ENCODE results near the gene CENATAC.
"Not testable (repeated sequence)": the region's sequence is repeated elsewhere in the genome, so short reads cannot be mapped to it uniquely, and the experiment has no call there.

The CENATAC gene

DNA sequence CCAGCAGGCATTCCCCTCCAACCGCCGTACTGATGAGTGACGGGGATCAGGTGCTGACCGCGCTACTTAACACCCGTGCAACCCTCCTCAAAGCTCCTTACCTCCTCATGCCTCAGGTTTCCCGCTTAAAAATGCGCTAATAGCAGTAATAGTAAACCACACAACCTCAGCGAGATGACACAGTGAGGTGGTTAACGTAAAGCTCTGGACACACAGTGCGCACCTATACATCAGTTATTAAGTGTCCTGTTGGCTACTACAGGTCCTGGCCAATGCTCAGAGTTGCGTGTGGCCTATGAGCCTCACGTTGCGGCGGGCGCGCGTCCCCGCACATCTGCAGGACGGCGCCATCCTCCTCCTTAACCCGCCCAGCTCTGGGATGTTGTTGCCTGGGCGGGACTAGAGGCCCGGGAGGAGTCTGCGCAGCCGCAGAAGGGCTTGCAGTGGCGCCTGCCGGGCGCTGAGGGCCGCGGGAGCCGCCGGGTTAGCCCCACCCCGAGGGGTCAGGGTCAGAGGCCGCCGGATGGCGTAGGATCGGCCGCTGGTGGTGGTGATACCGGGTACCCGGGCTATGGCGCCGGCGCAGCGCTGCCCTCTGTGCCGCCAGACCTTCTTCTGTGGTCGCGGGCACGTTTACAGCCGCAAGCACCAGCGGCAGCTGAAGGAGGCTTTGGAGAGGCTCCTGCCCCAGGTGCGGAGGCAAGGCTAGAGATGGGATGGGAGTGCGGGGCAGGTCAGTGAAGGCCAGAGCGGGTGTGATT, at the start of gene CENATAC:
CENATAC (plus strand) TSS at position 512 of the 761 bp plus-strand sequence; CDS start at position 572, 60 bp downstream.
- peak; percentile 99 for DNase-seq

- DNase-seq = no peak
Measured at GRCh38 chr11:118953265-118953664, 44.7 kb upstream of the CENATAC start.

- not testable (repeated sequence) for DNase-seq
Measured at GRCh38 chr11:118953976-118954375, 44.0 kb upstream of the CENATAC start.

DNA sequence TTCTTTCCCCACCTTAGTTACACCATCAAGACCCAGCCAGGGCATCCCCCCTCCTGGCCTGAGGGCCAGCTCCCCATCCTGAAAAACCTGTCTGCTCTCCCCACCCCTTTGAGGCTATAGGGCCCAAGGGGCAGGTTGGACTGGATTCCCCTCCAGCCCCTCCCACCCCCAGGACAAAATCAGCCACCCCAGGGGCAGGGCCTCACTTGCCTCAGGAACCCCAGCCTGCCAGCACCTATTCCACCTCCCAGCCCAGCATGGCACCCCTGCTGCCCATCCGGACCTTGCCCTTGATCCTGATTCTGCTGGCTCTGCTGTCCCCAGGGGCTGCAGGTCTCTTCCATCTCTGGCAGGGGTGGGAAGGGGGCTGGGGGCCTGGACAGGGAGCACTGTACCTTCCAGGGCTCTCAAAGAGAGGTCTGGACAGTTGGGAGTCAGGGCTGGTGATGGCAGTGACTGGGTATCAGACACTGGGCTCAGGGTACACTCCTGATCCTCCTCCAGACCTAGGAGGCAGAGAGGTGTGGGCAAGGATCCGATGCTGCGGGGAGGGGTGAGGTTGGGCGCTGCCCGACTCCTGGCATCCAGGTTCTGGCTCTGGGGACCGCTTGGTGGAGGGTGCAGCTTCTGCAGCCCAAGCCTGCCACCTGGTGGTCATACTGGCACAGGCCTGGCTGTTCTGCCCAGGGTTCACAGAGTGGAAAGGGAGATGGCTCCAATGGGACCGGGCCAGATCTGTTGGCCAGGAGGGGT, 41.7 kb upstream of the CENATAC start, which contains the start of gene UPK2:
UPK2 (plus strand) TSS at position 205 of the 753 bp plus-strand sequence; CDS start at position 258, 53 bp downstream.
- DNase-seq = peak; percentile 66

DNA sequence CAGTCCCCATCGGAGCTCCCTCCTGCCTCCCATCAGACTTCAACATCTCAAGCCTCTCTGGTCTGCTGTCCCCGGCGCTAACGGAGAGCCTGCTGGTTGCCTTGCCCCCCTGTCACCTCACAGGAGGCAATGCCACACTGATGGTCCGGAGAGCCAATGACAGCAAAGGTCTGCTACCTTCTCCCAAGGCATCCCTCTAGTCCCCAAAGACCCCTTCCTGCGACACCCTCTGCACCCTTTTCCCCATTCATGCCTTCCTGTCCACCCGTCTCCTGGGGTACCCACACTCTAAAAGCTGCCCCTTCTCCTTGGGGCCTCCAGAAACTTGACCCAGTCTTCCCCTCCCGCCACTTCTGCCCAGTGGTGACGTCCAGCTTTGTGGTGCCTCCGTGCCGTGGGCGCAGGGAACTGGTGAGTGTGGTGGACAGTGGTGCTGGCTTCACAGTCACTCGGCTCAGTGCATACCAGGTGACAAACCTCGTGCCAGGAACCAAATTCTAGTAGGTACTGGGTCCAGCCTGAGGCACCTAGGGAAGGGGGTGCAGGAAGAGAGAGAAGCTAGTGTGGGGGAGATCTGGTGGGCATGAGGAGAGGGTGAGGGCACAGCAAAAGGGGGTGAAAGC, 41.0 kb upstream of the CENATAC start:
- no peak for DNase-seq

DNA sequence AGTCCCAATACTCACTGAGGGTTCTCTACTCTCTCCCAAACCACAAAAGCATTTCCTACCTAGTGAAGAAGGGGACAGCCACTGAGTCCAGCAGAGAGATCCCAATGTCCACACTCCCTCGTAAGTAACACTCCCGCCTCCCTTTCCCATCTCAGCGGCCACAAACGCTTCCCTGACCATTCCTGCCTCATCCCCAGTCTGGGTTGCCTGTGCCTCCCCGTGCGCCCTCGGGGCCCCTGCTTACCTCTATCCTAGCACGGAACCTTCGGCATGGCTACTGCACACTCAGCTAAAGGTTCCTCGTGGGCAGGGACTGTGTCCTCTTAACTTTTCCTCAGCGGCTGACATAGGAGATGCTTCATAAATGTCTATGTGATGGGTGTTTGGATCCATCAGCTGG, 40.4 kb upstream of the CENATAC start:
- no peak for DNase-seq

- no peak for DNase-seq
Measured at GRCh38 chr11:118957968-118958367, 40.0 kb upstream of the CENATAC start.

DNA sequence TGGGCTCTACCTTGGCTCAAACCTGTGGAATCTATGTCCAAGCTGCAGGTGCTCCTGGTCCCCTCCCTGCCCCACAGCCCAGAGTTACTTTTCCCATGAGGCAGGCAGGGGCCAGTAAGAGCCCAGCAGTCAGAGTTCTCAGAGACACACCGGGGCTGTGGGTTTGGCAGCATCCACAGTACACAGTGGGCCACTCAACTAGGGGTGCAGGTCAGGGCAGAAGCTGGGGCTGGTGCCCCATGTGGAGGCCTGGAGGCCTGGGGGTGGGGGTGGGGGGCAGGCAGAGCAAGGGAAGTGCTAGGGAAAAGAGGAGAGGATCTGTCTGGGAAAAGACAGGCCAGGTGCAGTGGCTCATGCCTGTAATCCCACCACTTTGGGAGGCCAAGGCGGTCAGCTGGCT, 39.4 kb upstream of the CENATAC start:
- DNase-seq = no peak

DNA sequence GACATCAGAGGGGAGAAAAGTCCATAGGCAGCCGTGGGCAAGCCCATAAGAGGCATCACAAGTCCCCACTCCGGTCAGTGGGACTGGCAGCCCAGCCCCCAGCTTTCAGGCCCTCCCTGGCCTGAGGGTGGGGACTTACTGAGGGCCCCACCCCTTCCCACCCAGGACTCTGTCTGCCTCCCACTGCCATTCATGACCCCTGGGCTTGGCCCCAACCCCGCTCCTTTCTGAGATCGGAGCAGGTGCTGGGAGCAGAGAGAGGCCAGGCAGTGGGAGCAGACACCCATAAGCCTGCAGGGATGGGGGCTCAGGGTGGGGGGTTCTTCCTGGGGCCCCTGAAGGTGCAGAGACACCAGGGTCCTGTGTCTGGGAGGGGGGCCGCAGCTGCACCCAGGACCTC, 36.7 kb upstream of the CENATAC start:
- DNase-seq = no peak

GRCh38 chr11:118961591-118961990, 36.3 kb upstream of the CENATAC start:
- DNase-seq = no peak

- DNase-seq = not testable (repeated sequence)
Measured at GRCh38 chr11:118969508-118969907, 28.4 kb upstream of the CENATAC start.

GRCh38 chr11:118971646-118972045, 26.3 kb upstream of the CENATAC start, which contains the start of gene FOXR1:
FOXR1 (plus strand) TSS chr11:118971761; CDS start chr11:118971932, 171 bp downstream.
- no peak for DNase-seq

GRCh38 chr11:118973985-118974384, 24.0 kb upstream of the CENATAC start:
- DNase-seq = no peak

DNA sequence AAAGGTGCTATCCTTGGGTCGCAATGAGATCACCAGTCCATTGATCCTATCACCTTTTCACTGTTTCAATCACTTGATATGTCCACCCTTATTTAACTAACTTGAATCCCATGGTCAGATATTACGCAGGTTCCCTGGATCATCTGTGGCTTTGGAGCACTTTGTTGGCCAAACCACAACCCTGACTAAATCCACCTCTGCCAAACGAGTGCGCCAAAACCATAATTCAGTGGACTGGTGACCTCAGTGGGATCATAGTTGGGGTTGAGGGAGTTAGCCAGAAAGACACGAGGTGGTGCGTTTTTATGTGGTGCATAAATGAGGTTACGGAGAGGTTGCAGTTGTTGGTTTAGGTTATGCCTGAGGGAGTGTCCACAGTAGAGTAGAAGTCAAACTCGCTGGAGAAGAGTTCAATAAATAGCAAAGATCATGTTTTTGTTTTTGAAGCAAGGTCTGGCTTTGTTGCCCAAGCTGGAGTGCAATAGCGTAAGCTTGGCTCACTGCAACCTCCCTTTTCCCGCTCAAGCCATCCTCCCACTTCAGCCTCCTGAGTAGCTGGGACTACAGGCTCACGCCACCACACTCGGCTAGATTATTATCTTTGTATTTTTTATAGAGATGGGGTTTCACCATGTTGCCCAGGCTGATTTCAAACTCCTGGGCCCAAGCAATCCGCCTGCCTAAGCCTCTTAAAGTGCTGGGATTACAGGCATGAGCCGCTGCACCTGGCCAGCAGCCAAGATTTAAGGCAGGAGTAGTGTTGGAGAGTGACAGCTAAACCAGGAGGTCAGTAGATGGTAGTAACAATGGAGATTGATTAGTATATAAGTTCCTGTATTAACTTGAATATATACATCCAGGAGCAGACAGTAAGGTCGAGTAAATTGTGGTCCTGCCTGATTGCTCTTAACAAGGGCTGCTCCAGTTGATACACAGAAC, 21.9 kb upstream of the CENATAC start:
- no peak for DNase-seq

GRCh38 chr11:118979434-118979833, 18.5 kb upstream of the CENATAC start:
- DNase-seq = no peak

- no peak for DNase-seq
Measured at GRCh38 chr11:118980191-118980881, 17.6 kb upstream of the CENATAC start.

GRCh38 chr11:118984337-118984736, 13.6 kb upstream of the CENATAC start:
- DNase-seq = not testable (repeated sequence)

GRCh38 chr11:118984825-118985224, 13.1 kb upstream of the CENATAC start:
- DNase-seq = no peak

GRCh38 chr11:118988280-118988679, 9.7 kb upstream of the CENATAC start:
- DNase-seq = no peak

GRCh38 chr11:118991486-118992038, 6.4 kb upstream of the CENATAC start:
- DNase-seq = not testable (repeated sequence)

DNA sequence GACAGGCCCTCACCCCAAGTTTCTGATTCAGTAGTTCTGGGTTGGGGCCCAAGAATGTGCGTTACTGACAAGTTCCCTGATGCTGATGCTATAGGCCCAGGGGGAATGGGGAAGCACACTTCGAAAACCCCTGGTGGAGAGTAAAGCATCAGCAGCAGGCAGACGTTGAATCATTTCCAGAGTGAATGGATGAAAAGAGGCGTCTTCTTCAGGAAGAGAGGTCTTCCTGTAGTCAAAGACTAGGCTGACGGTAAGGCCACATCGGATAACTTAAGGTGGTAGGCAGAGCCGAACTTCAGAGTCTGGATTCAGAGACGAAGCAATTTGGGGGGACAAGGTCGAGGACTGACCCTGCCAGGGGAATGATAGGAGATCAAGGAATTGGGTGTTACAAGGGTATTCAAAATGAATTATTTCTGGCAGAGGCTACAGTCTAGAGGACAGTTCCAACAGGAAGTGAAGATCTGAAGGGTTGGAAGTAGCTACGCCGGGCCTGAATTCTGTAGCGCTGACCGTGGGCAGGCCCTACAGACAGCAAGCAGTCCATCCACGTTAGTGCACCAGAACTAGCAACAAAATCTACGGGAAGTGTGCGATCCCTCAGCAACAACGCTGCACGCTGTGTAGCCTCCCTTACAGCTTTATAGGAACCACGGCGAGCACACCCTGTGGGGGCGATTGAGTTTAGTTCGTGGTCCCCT, 862 bp upstream of the CENATAC start:
- peak; percentile 68 for DNase-seq

All from GF-D8 (cell line).